Heart right ventricle (tissue), 16 donors: Measurements from ENCODE around the gene RAP1GAP. TPM values are rescaled to one million over a fixed set of nuclear protein-coding genes. Genes with fewer than 3 reads are reported as not detected.

ENCODE experiments used
- ATAC-seq, 8 donors: fragments of 200-7000 bp; cut with Tn5 transposase; one replicate each; pipeline ENCODE4 v1.9.1; 2020; ENCODE audit warnings: mild to moderate bottlenecking in 8 of 8, moderate library complexity in 8 of 8, moderate number of reproducible peaks in 1 of 8
- DNase-seq, 2 donors: peaks; one replicate each; pipeline ENCODE4 v3.0.0-alpha.2; 2020
- H3K27ac ChIP-seq, 10 donors: fragments of 200-600 bp; sonication (generic) in 2 of 10; one replicate each; pipeline versions ENCODE4 v1.5.0 to v1.8.0; 2020 to 2022; ENCODE audit warnings: mild to moderate bottlenecking in 3 of 10
- H3K27me3 ChIP-seq, 7 donors: fragments of 200-600 bp; one replicate each; pipeline ENCODE4 v1.8.0; 2021 to 2022; ENCODE audit warnings: mild to moderate bottlenecking in 2 of 7
- H3K36me3 ChIP-seq, 9 donors: fragments of 200-600 bp; sonication (generic) in 1 of 9; one replicate each; pipeline versions ENCODE4 v1.5.0 to v1.8.0; 2020 to 2022; ENCODE audit warnings: mild to moderate bottlenecking in 2 of 9
- H3K4me1 ChIP-seq, 9 donors: fragments of 200-600 bp; sonication (generic) in 1 of 9; one replicate each; pipeline versions ENCODE4 v1.5.0 to v1.8.0; 2020 to 2022; ENCODE audit warnings: mild to moderate bottlenecking in 4 of 9
- H3K4me3 ChIP-seq, 10 donors: fragments of 200-600 bp; sonication (generic) in 2 of 10; one replicate each; pipeline versions ENCODE4 v1.5.0 to v1.8.0; 2020 to 2022; ENCODE audit warnings: mild to moderate bottlenecking in 7 of 10, moderate library complexity in 2 of 10
- H3K9me3 ChIP-seq, 11 donors: fragments of 200-600 bp in 10 of 11; sonication (generic) in 2 of 11; one replicate each; pipeline versions ENCODE4 v1.5.0 to v1.8.0; 2013 to 2022; ENCODE audit warnings: mild to moderate bottlenecking in 2 of 11, control low read depth in 1 of 11, moderate library complexity in 1 of 11
- WGBS, 2 donors: extraction: QIAGEN DNeasy Blood & Tissue Kit; methylation state at CpG; one replicate each; pipeline ENCODE4 v1.1.7; 2013; ENCODE audit warnings: inconsistent platforms in 1 of 2; 5-methylcytosine and 5-hydroxymethylcytosine counted together
- intact Hi-C, 10 donors: fragments of 100-400 bp; cut with DNase I; formaldehyde crosslinking; loops; one replicate each; pipeline versions ENCODE4 v1.11.1 to v1.14.2; 2022
- polyA plus RNA-seq, 2 donors: library from polyadenylated mRNA; stranded (reverse); fragments of 200-250 nt; gene quantifications; one replicate each; pipeline ENCODE4 v1.2.3, GENCODE V29; 2013
- total RNA-seq, 10 donors: library from RNA; stranded (reverse); fragmentation: NEBNext Ultra II Directional in 3 of 10; extraction: Animal tissue kit (Norgen Biotek cat#: 25700) in 3 of 10; gene quantifications; one replicate each; pipeline versions ENCODE4 v1.2.1 to v1.2.4, GENCODE V29; 2021 to 2023
- TF ChIP-seq, protein P1 (sequence below), 9 donors: fragments of 200-600 bp; sonication (generic) in 2 of 9; IDR thresholded peaks; one replicate each; pipeline versions ENCODE4 v1.5.0 to v1.8.0; 2021 to 2022; ENCODE audit warnings: antibody characterized with exemption in 9 of 9, mild to moderate bottlenecking in 5 of 9, moderate library complexity in 1 of 9
- donor health status: Arrhythmogenic right ventricular cardiomyopathy.
- donor health status: ischemic (EF 13 %, LVEDD 7.1; RV severe dilation, severe dysfunction).
- donor health status: healthy with polysubstance abuse.
- donor health status: DM: no; HTN: yes; CAD: no.
- donor health status: DM: no; HTN: no; CAD: no.
- donor health status: ischemic (EF 25% LVEDD 6.9; RV normal size, moderate dysfunction).
- donor health status: ischemic (EF 25% LVEDD 5.7; RV mildly dilated, moderate dysfunction).
- donor health status: healthy.
- donor health status: DM: yes; HTN: yes; CAD: no.
- donor health status: Ischemic cardiomyopathy.
- donor health status: ischemic (EF 35%, LVEDD 5.7; RV mildly dilated, moderate dysfunction).
- donor health status: nonischemic (EF 11% LVEDD 7.7; RV severe dilation, severe dysfunction).
- donor health status: DM: yes; HTN: yes; CAD: no.
- donor health status: PGD.
- donor health status: ischemic (EF 29% LVEDD 5.4; RV normal size, mild dysfunction).
- donor health status: nonischemic (EF 23%, LVEDD 6.1; RV moderate dilation, normal function).

Gene RAP1GAP
- total and polyA plus RNA-seq, 12 donors: 0.42 to 5.9 (median 4.0) TPM

DNA sequence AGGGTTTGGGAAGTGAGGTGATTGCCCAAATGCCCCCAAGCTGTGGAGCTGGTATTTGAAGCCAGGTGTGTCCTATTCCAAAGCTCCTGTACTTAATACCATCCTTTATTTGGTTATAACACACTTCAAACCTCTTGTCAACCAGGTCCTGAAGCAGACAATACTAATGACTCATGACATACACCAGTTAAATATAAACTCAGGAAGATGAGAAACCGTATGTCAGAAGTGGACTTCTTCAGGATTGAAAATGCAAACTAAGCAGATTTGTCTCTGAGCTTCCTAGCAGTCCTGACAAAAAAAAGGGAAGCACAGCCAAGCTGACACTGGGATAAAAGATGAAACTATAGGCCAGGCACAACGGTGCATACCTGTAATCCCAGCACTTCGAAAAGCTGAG lies 89.4 kb downstream of the RAP1GAP start:
- intact Hi-C loops: loop anchor here in 6 of 10 donors (10.0 kb wide), 4 partner anchors 75 to 335 kb away; no protein-coding TSS in a partner anchor
- TF ChIP-seq, protein P1, sequence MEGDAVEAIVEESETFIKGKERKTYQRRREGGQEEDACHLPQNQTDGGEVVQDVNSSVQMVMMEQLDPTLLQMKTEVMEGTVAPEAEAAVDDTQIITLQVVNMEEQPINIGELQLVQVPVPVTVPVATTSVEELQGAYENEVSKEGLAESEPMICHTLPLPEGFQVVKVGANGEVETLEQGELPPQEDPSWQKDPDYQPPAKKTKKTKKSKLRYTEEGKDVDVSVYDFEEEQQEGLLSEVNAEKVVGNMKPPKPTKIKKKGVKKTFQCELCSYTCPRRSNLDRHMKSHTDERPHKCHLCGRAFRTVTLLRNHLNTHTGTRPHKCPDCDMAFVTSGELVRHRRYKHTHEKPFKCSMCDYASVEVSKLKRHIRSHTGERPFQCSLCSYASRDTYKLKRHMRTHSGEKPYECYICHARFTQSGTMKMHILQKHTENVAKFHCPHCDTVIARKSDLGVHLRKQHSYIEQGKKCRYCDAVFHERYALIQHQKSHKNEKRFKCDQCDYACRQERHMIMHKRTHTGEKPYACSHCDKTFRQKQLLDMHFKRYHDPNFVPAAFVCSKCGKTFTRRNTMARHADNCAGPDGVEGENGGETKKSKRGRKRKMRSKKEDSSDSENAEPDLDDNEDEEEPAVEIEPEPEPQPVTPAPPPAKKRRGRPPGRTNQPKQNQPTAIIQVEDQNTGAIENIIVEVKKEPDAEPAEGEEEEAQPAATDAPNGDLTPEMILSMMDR (IDR thresholded peaks at IDR 0.05): no peak
- 66 to 72% methylated on average over 3 of the region's 3 CpGs for WGBS, 2 donors
- peaks cover 0 to 9% (median 0%) of the 10 kb centered on the region in 7 donors for H3K27me3 ChIP-seq
- H3K36me3 ChIP-seq: no peaks in the 10 kb centered on the region
- no peak overlapping the region for H3K27ac ChIP-seq
- H3K9me3 ChIP-seq: peaks cover 0 to 4% (median 0%) of the 10 kb centered on the region in 11 donors
- no peak for ATAC-seq
- H3K4me1 ChIP-seq: peaks cover 3 to 22% (median 12%) of the 10 kb centered on the region in 9 donors
- no peak for DNase-seq
- H3K4me3 ChIP-seq: no peak overlapping the region

DNA sequence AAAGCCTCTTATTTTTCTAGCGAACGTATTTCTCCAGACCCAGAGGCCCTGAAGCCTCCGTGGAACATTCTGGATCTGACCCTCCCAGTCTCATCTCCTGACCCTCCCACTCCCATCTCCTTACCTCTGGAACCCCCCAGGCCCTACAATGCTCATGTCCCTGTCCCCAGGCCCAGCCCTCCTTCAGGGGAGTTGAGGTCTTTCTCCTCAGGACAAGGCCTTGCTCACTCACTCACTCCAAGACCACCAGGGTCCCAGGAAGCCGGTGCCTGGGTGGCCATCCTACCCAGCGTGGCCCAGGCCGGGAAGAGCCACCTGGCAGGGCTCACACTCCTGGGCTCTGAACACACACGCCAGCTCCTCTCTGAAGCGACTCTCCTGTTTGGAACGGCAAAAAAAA lies 91.2 kb downstream of the RAP1GAP start:
- H3K27ac ChIP-seq: no peak overlapping the region
- peaks cover 0 to 4% (median 0%) of the 10 kb centered on the region in 11 donors for H3K9me3 ChIP-seq
- H3K27me3 ChIP-seq: peaks cover 0 to 14% (median 0%) of the 10 kb centered on the region in 7 donors
- H3K36me3 ChIP-seq: no peaks in the 10 kb centered on the region
- intact Hi-C loops: loop anchor here in 6 of 10 donors (10.0 kb wide), 4 partner anchors 77 to 333 kb away; no protein-coding TSS in a partner anchor
- DNase-seq: no peak
- TF ChIP-seq, protein P1 (IDR thresholded peaks at IDR 0.05): no peak
- 90 to 91% methylated on average over 9 of the region's 9 CpGs for WGBS, 2 donors
- H3K4me3 ChIP-seq: no peak overlapping the region
- peaks cover 13 to 27% (median 25%) of the 10 kb centered on the region in 9 donors for H3K4me1 ChIP-seq
- ATAC-seq: no peak

DNA sequence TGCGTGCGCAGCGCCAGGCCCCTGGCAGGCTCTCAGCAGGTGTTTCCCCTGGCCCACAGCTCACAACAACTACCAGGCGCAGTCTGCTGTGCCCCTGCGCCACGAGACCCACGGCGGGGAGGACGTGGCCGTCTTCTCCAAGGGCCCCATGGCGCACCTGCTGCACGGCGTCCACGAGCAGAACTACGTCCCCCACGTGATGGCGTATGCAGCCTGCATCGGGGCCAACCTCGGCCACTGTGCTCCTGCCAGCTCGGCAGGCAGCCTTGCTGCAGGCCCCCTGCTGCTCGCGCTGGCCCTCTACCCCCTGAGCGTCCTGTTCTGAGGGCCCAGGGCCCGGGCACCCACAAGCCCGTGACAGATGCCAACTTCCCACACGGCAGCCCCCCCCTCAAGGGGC lies 91.8 kb downstream of the RAP1GAP start:
- 92 to 94% methylated on average over 26 of the region's 26 CpGs for WGBS, 2 donors
- DNase-seq (no peak), ATAC-seq (no peak)
- Histone ChIP-seq H3K9me3 (peaks cover 0 to 4% (median 0%) of the 10 kb centered on the region in 11 donors), H3K27ac (no peak overlapping the region), H3K4me1 (peaks cover 13 to 27% (median 25%) of the 10 kb centered on the region in 9 donors), H3K36me3 (no peaks in the 10 kb centered on the region), H3K4me3 (no peak overlapping the region), H3K27me3 (peaks cover 0 to 14% (median 0%) of the 10 kb centered on the region in 7 donors)
- intact Hi-C loops: loop anchor here in 6 of 10 donors (10.0 kb wide), 4 partner anchors 77 to 333 kb away; no protein-coding TSS in a partner anchor
- TF ChIP-seq, protein P1 (IDR thresholded peaks at IDR 0.05): no peak

DNA sequence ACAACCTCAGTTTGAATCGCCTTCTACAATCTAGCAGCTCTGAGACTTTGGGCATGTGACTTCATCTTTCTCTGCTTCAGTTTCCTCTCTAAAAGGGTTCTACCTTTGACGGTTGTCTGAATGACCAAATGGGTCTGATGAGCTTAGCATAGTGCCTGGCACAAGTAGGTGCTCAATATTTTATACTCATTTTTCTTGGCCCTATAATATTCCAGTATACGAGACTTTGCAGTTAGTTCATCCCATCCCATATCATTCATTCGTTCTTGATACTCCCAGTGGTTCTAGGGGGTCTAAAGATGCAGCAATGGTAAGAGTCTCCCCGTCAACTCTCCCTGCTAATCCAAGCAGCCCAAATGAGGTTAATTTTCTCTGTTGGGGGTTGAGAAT lies 92.4 kb downstream of the RAP1GAP start:
- intact Hi-C loops: loop anchor here in 6 of 10 donors (10.0 kb wide), 4 partner anchors 78 to 332 kb away; no protein-coding TSS in a partner anchor
- 94 to 96% methylated on average over 5 of the region's 5 CpGs for WGBS, 2 donors

More for the DNA sequence above, 92.4 kb downstream of the RAP1GAP start:
- DNase-seq (no peak), ATAC-seq (no peak)
- Histone ChIP-seq H3K9me3 (peaks cover 0 to 7% (median 0%) of the 10 kb centered on the region in 11 donors), H3K4me1 (peaks cover 13 to 27% (median 25%) of the 10 kb centered on the region in 9 donors), H3K27me3 (peaks cover 0 to 14% (median 0%) of the 10 kb centered on the region in 7 donors), H3K27ac (no peak overlapping the region), H3K36me3 (no peaks in the 10 kb centered on the region), H3K4me3 (no peak overlapping the region)
- TF ChIP-seq, protein P1 (IDR thresholded peaks at IDR 0.05): no peak
